ENCODE measurements around the gene HEMGN. TPM values are rescaled to one million over a fixed set of nuclear protein-coding genes. Genes with fewer than 3 reads are reported as not detected.

HEMGN gene
- total RNA-seq, 4 donors from 2014 or later = 2.7 TPM; not detected in 3

- H3K27me3 ChIP-seq = peaks cover 0 to 7% of the 10 kb centered on the region in 2 donors
- no peak for DNase-seq
- H3K9me3 ChIP-seq = no peaks in the 10 kb centered on the region
- intact Hi-C loops (cut with DNase I; ENCODE audit: low total_unique reads) = no loop called here
- TF ChIP-seq CTCF (IDR thresholded peaks at IDR 0.05) (no peak), POLR2A (IDR thresholded peaks at IDR 0.05) (no peak)
- no peak overlapping the region for H3K4me3 ChIP-seq
- no peak overlapping the region for H3K27ac ChIP-seq
- H3K4me1 ChIP-seq = no peaks in the 10 kb centered on the region
- H3K36me3 ChIP-seq = no peaks in the 10 kb centered on the region
Measured at GRCh38 chr9:97970165-97970564, 32.2 kb upstream of the HEMGN start.

GRCh38 chr9:97969014-97969413, 31.0 kb upstream of the HEMGN start:
- no peak overlapping the region for H3K4me3 ChIP-seq
- intact Hi-C loops (cut with DNase I; ENCODE audit: low total_unique reads) = no loop called here
- no peak for TF ChIP-seq POLR2A (IDR thresholded peaks at IDR 0.05)
- TF ChIP-seq CTCF (IDR thresholded peaks at IDR 0.05) = no peak
- H3K9me3 ChIP-seq = no peaks in the 10 kb centered on the region
- no peaks in the 10 kb centered on the region for H3K36me3 ChIP-seq
- no peak for DNase-seq
- no peak overlapping the region for H3K27ac ChIP-seq
- peaks cover 0 to 7% of the 10 kb centered on the region in 2 donors for H3K27me3 ChIP-seq
- no peaks in the 10 kb centered on the region for H3K4me1 ChIP-seq

- Histone ChIP-seq H3K4me1 (no peaks in the 10 kb centered on the region), H3K27me3 (peaks cover 0 to 7% of the 10 kb centered on the region in 2 donors), H3K4me3 (no peak overlapping the region), H3K27ac (no peak overlapping the region), H3K9me3 (no peaks in the 10 kb centered on the region), H3K36me3 (no peaks in the 10 kb centered on the region)
- intact Hi-C loops (cut with DNase I; ENCODE audit: low total_unique reads) = no loop called here
- TF ChIP-seq POLR2A (IDR thresholded peaks at IDR 0.05) = no peak
- TF ChIP-seq CTCF (IDR thresholded peaks at IDR 0.05) = no peak
- no peak for DNase-seq
Measured at GRCh38 chr9:97966493-97966892, 28.5 kb upstream of the HEMGN start.

GRCh38 chr9:97964901-97965300, 26.9 kb upstream of the HEMGN start:
- DNase-seq = no peak
- Histone ChIP-seq H3K4me3 (no peak overlapping the region), H3K36me3 (no peaks in the 10 kb centered on the region), H3K4me1 (no peaks in the 10 kb centered on the region), H3K27me3 (no peaks in the 10 kb centered on the region), H3K9me3 (no peaks in the 10 kb centered on the region), H3K27ac (no peak overlapping the region)
- TF ChIP-seq CTCF (IDR thresholded peaks at IDR 0.05) = no peak
- TF ChIP-seq POLR2A (IDR thresholded peaks at IDR 0.05) = no peak
- intact Hi-C loops (cut with DNase I; ENCODE audit: low total_unique reads) = no loop called here

- intact Hi-C loops (cut with DNase I; ENCODE audit: low total_unique reads) = no loop called here
- Histone ChIP-seq H3K4me1 (no peaks in the 10 kb centered on the region), H3K9me3 (no peaks in the 10 kb centered on the region), H3K4me3 (no peak overlapping the region), H3K36me3 (no peaks in the 10 kb centered on the region), H3K27me3 (no peaks in the 10 kb centered on the region), H3K27ac (no peak overlapping the region)
- DNase-seq = no peak
- TF ChIP-seq POLR2A (IDR thresholded peaks at IDR 0.05) = no peak
Measured at GRCh38 chr9:97963232-97963631, 25.3 kb upstream of the HEMGN start.

GRCh38 chr9:97962575-97962974, 24.6 kb upstream of the HEMGN start:
- Histone ChIP-seq H3K27ac (no peak overlapping the region), H3K27me3 (no peaks in the 10 kb centered on the region), H3K4me1 (no peaks in the 10 kb centered on the region), H3K36me3 (no peaks in the 10 kb centered on the region), H3K4me3 (no peak overlapping the region), H3K9me3 (no peaks in the 10 kb centered on the region)
- DNase-seq = no peak
- TF ChIP-seq CTCF (IDR thresholded peaks at IDR 0.05) = no peak
- no peak for TF ChIP-seq POLR2A (IDR thresholded peaks at IDR 0.05)
- intact Hi-C loops (cut with DNase I; ENCODE audit: low total_unique reads) = no loop called here

Data from uterus (tissue), 4 donors.